ENCODE data around the gene HNRNPAB. TPM values are rescaled to one million over a fixed set of nuclear protein-coding genes. Genes with fewer than 3 reads are reported as not detected.

Gene HNRNPAB
- total RNA-seq, 1 donor from 2014 or later: 162 TPM

GRCh38 chr5:178189433-178189832 lies 14.9 kb upstream of the HNRNPAB start:
- Mint-ChIP-seq H3K4me3 (ENCODE audit: unreplicated experiment) (no peak overlapping the region), H3K27me3 (ENCODE audit: unreplicated experiment) (peaks cover 3% of the 10 kb centered on the region), H3K4me1 (ENCODE audit: unreplicated experiment) (peaks cover 12% of the 10 kb centered on the region), H3K27ac (ENCODE audit: unreplicated experiment) (no peak overlapping the region), H3K36me3 (ENCODE audit: low read depth, unreplicated experiment) (peaks cover 3% of the 10 kb centered on the region), H3K9me3 (ENCODE audit: unreplicated experiment) (no peaks in the 10 kb centered on the region)
- DNase-seq (ENCODE audit: low spot score): no peak
- TF ChIP-seq CTCF (IDR thresholded peaks at IDR 0.05; ENCODE audit: unreplicated experiment): no peak

GRCh38 chr5:178191661-178192060 lies 12.7 kb upstream of the HNRNPAB start:
- Mint-ChIP-seq H3K4me1 (ENCODE audit: unreplicated experiment) (peaks cover 12% of the 10 kb centered on the region), H3K27ac (ENCODE audit: unreplicated experiment) (no peak overlapping the region), H3K27me3 (ENCODE audit: unreplicated experiment) (peaks cover 4% of the 10 kb centered on the region), H3K36me3 (ENCODE audit: low read depth, unreplicated experiment) (peaks cover 3% of the 10 kb centered on the region), H3K9me3 (ENCODE audit: unreplicated experiment) (no peaks in the 10 kb centered on the region), H3K4me3 (ENCODE audit: unreplicated experiment) (no peak overlapping the region)
- no peak for DNase-seq (ENCODE audit: low spot score)
- no peak for TF ChIP-seq CTCF (IDR thresholded peaks at IDR 0.05; ENCODE audit: unreplicated experiment)

- H3K27ac Mint-ChIP-seq (ENCODE audit: unreplicated experiment): no peak overlapping the region
- peaks cover 4% of the 10 kb centered on the region for H3K27me3 Mint-ChIP-seq (ENCODE audit: unreplicated experiment)
- no peak overlapping the region for H3K4me3 Mint-ChIP-seq (ENCODE audit: unreplicated experiment)
- peaks cover 3% of the 10 kb centered on the region for H3K36me3 Mint-ChIP-seq (ENCODE audit: low read depth, unreplicated experiment)
- no peaks in the 10 kb centered on the region for H3K9me3 Mint-ChIP-seq (ENCODE audit: unreplicated experiment)
- H3K4me1 Mint-ChIP-seq (ENCODE audit: unreplicated experiment): peaks cover 12% of the 10 kb centered on the region
- DNase-seq (ENCODE audit: low spot score): no peak
- no peak for TF ChIP-seq CTCF (IDR thresholded peaks at IDR 0.05; ENCODE audit: unreplicated experiment)
These were observed 12.1 kb upstream of the HNRNPAB start for GRCh38 chr5:178192244-178192643.

GRCh38 chr5:178192787-178193186 lies 11.5 kb upstream of the HNRNPAB start:
- Mint-ChIP-seq H3K4me1 (ENCODE audit: unreplicated experiment) (peaks cover 12% of the 10 kb centered on the region), H3K36me3 (ENCODE audit: low read depth, unreplicated experiment) (peaks cover 3% of the 10 kb centered on the region), H3K9me3 (ENCODE audit: unreplicated experiment) (no peaks in the 10 kb centered on the region), H3K27me3 (ENCODE audit: unreplicated experiment) (peaks cover 4% of the 10 kb centered on the region), H3K4me3 (ENCODE audit: unreplicated experiment) (no peak overlapping the region), H3K27ac (ENCODE audit: unreplicated experiment) (no peak overlapping the region)
- TF ChIP-seq CTCF (IDR thresholded peaks at IDR 0.05; ENCODE audit: unreplicated experiment): no peak
- no peak for DNase-seq (ENCODE audit: low spot score)

GRCh38 chr5:178193251-178193809 lies 11.0 kb upstream of the HNRNPAB start:
- Mint-ChIP-seq H3K27ac (ENCODE audit: unreplicated experiment) (peak overlapping the region; percentile 39), H3K4me1 (ENCODE audit: unreplicated experiment) (peaks cover 12% of the 10 kb centered on the region), H3K36me3 (ENCODE audit: low read depth, unreplicated experiment) (peaks cover 3% of the 10 kb centered on the region), H3K9me3 (ENCODE audit: unreplicated experiment) (no peaks in the 10 kb centered on the region), H3K4me3 (ENCODE audit: unreplicated experiment) (peak overlapping the region; percentile 16), H3K27me3 (ENCODE audit: unreplicated experiment) (peaks cover 6% of the 10 kb centered on the region)
- TF ChIP-seq CTCF (IDR thresholded peaks at IDR 0.05; ENCODE audit: unreplicated experiment): no peak
- DNase-seq (ENCODE audit: low spot score): no peak
